ENCODE measurements around the gene PPP3CA.

PPP3CA gene

GRCh38 chr4:101229116-101229515 is 118.2 kb downstream of the PPP3CA start:
- Histone ChIP-seq H3K27me3 (ENCODE audit: insufficient read depth, low read length) (no peaks in the 10 kb centered on the region), H3K9me3 (ENCODE audit: low read length) (no peaks in the 10 kb centered on the region), H4K20me1 (ENCODE audit: insufficient read depth, low read length) (no peaks in the 10 kb centered on the region), H3K9me2 (ENCODE audit: low read depth, low read length) (no peaks in the 10 kb centered on the region), H3K4me2 (ENCODE audit: low read length) (no peak overlapping the region), H3F3A (ENCODE audit: insufficient read depth, low read length) (no peaks in the 10 kb centered on the region), H3K4me3 (ENCODE audit: low read depth, low read length, poor library complexity, severe bottlenecking) (no peak overlapping the region), H3K27ac (ENCODE audit: low read depth, low read length, poor library complexity, severe bottlenecking) (no peak overlapping the region), H3K36me3 (ENCODE audit: insufficient read depth, low read length) (no peaks in the 10 kb centered on the region), H2AFZ (ENCODE audit: low read length) (no peak overlapping the region), H3K9ac (ENCODE audit: low read length) (no peak overlapping the region), H3K79me2 (ENCODE audit: insufficient read depth, low read length) (peaks cover 50% of the 10 kb centered on the region), H3K4me1 (ENCODE audit: insufficient read depth, low read length, severe bottlenecking) (no peaks in the 10 kb centered on the region)
- no peak for TF ChIP-seq CTCF (IDR thresholded peaks at IDR 0.05; ENCODE audit: low read length)
- TF ChIP-seq EZH2 (IDR thresholded peaks at IDR 0.05; ENCODE audit: borderline replicate concordance, low read length): no peak

- peaks cover 53% of the 10 kb centered on the region for H3K79me2 ChIP-seq (ENCODE audit: insufficient read depth, low read length)
Observed at GRCh38 chr4:101227715-101228114, 119.6 kb downstream of the PPP3CA start.

GRCh38 chr4:101224358-101225218 is 122.7 kb downstream of the PPP3CA start:
- Histone ChIP-seq H3K79me2 (ENCODE audit: insufficient read depth, low read length) (peaks cover 66% of the 10 kb centered on the region), H3F3A (ENCODE audit: insufficient read depth, low read length) (no peaks in the 10 kb centered on the region), H3K4me2 (ENCODE audit: low read length) (no peak overlapping the region), H3K27ac (ENCODE audit: low read depth, low read length, poor library complexity, severe bottlenecking) (no peak overlapping the region), H3K27me3 (ENCODE audit: insufficient read depth, low read length) (no peaks in the 10 kb centered on the region), H2AFZ (ENCODE audit: low read length) (no peak overlapping the region), H3K36me3 (ENCODE audit: insufficient read depth, low read length) (no peaks in the 10 kb centered on the region), H3K4me1 (ENCODE audit: insufficient read depth, low read length, severe bottlenecking) (peaks cover 9% of the 10 kb centered on the region), H3K9me3 (ENCODE audit: low read length) (no peaks in the 10 kb centered on the region), H3K9me2 (ENCODE audit: low read depth, low read length) (no peaks in the 10 kb centered on the region), H3K9ac (ENCODE audit: low read length) (no peak overlapping the region), H4K20me1 (ENCODE audit: insufficient read depth, low read length) (0 out of 2 replicates have a peak, but pooled peaks cover 2% of the 10 kb centered on the region), H3K4me3 (ENCODE audit: low read depth, low read length, poor library complexity, severe bottlenecking) (no peak overlapping the region)
- TF ChIP-seq CTCF (IDR thresholded peaks at IDR 0.05; ENCODE audit: low read length) (no peak), EZH2 (IDR thresholded peaks at IDR 0.05; ENCODE audit: borderline replicate concordance, low read length) (no peak)

More at GRCh38 chr4:101227715-101228114, 119.6 kb downstream of the PPP3CA start:
- H3K36me3 ChIP-seq (ENCODE audit: insufficient read depth, low read length): no peaks in the 10 kb centered on the region
- no peaks in the 10 kb centered on the region for H3K9me3 ChIP-seq (ENCODE audit: low read length)
- no peaks in the 10 kb centered on the region for H3K9me2 ChIP-seq (ENCODE audit: low read depth, low read length)
- H3K27ac ChIP-seq (ENCODE audit: low read depth, low read length, poor library complexity, severe bottlenecking): no peak overlapping the region
- H3K9ac ChIP-seq (ENCODE audit: low read length): no peak overlapping the region
- H3K27me3 ChIP-seq (ENCODE audit: insufficient read depth, low read length): no peaks in the 10 kb centered on the region
- H4K20me1 ChIP-seq (ENCODE audit: insufficient read depth, low read length): 0 out of 2 replicates have a peak, but pooled peaks cover 2% of the 10 kb centered on the region
- TF ChIP-seq EZH2 (IDR thresholded peaks at IDR 0.05; ENCODE audit: borderline replicate concordance, low read length): no peak
- TF ChIP-seq CTCF (IDR thresholded peaks at IDR 0.05; ENCODE audit: low read length): no peak
- no peak overlapping the region for H2AFZ ChIP-seq (ENCODE audit: low read length)
- H3F3A ChIP-seq (ENCODE audit: insufficient read depth, low read length): no peaks in the 10 kb centered on the region
- H3K4me1 ChIP-seq (ENCODE audit: insufficient read depth, low read length, severe bottlenecking): no peaks in the 10 kb centered on the region
- H3K4me3 ChIP-seq (ENCODE audit: low read depth, low read length, poor library complexity, severe bottlenecking): no peak overlapping the region
- no peak overlapping the region for H3K4me2 ChIP-seq (ENCODE audit: low read length)
